ENCODE measurements around the gene SELENON.

Gene SELENON

GRCh38 chr1:25845664-25846063 is 45.7 kb downstream of the SELENON start:
- Histone ChIP-seq H3K9me3 (replicated peaks in 1 of 11) (peaks cover 0 to 6% (median 0%) of the 10 kb centered on the region in 11 experiments; a peak in 4 of 22 replicates), H3K4me3 (no peak overlapping the region), H3K4me1 (peaks cover 0 to 29% (median 15%) of the 10 kb centered on the region in 10 experiments; a peak in 15 of 20 replicates), H3K27me3 (no peaks in the 10 kb centered on the region), H3K4me2 (no peak overlapping the region), H4K20me1 (peaks cover 0 to 10% (median 0%) of the 10 kb centered on the region in 11 experiments; a peak in 2 of 22 replicates), H3K27ac (no peak overlapping the region), H3K36me3 (peaks cover 0 to 17% (median 5%) of the 10 kb centered on the region in 11 experiments; a peak in 9 of 22 replicates), H3K9ac (no peak overlapping the region)
- TF ChIP-seq Cebpa-rat (IDR thresholded peaks at IDR 0.05) = no peak

GRCh38 chr1:25847929-25848328 is 47.9 kb downstream of the SELENON start:
- no peaks in the 10 kb centered on the region for H3K27me3 ChIP-seq
- no peak overlapping the region for H3K4me3 ChIP-seq
- H3K9ac ChIP-seq = no peak overlapping the region
- peaks cover 0 to 19% (median 0%) of the 10 kb centered on the region in 11 experiments; a peak in 6 of 22 replicates for H3K36me3 ChIP-seq
- H4K20me1 ChIP-seq = peaks cover 0 to 10% (median 0%) of the 10 kb centered on the region in 11 experiments; a peak in 2 of 22 replicates
- H3K9me3 ChIP-seq (replicated peaks in 1 of 11) = peaks cover 0 to 5% (median 0%) of the 10 kb centered on the region in 11 experiments; a peak in 1 of 22 replicates
- TF ChIP-seq Cebpa-rat (IDR thresholded peaks at IDR 0.05) = no peak
- H3K4me2 ChIP-seq = no peak overlapping the region
- no peak overlapping the region for H3K27ac ChIP-seq
- peaks cover 0 to 29% (median 7%) of the 10 kb centered on the region in 10 experiments; a peak in 15 of 20 replicates for H3K4me1 ChIP-seq

GRCh38 chr1:25848531-25848930 is 48.5 kb downstream of the SELENON start:
- H4K20me1 ChIP-seq = peaks cover 0 to 10% (median 0%) of the 10 kb centered on the region in 11 experiments; a peak in 2 of 22 replicates
- 0 out of 22 replicates have a peak overlapping the region, but pooled peaks of 1 of the 11 experiments have one; percentile 14 for H3K27ac ChIP-seq
- peaks cover 0 to 5% (median 0%) of the 10 kb centered on the region in 11 experiments; a peak in 1 of 22 replicates for H3K9me3 ChIP-seq (replicated peaks in 1 of 11)
- peaks cover 0 to 29% (median 6%) of the 10 kb centered on the region in 10 experiments; a peak in 11 of 20 replicates for H3K4me1 ChIP-seq
- H3K4me2 ChIP-seq = peak overlapping the region in 4 of 11 experiments; percentile 4 to 26 (median 25); a peak in 6 of 22 replicates
- peaks cover 0 to 19% (median 5%) of the 10 kb centered on the region in 11 experiments; a peak in 7 of 22 replicates for H3K36me3 ChIP-seq
- no peak overlapping the region for H3K9ac ChIP-seq
- no peak overlapping the region for H3K4me3 ChIP-seq
- H3K27me3 ChIP-seq = no peaks in the 10 kb centered on the region
- TF ChIP-seq Cebpa-rat (IDR thresholded peaks at IDR 0.05) = no peak

- H3K27me3 ChIP-seq = no peaks in the 10 kb centered on the region
- H3K9ac ChIP-seq = no peak overlapping the region
- H4K20me1 ChIP-seq = peaks cover 0 to 4% (median 0%) of the 10 kb centered on the region in 11 experiments; a peak in 1 of 22 replicates
- H3K27ac ChIP-seq = no peak overlapping the region
- TF ChIP-seq Cebpa-rat (IDR thresholded peaks at IDR 0.05) = no peak
- H3K9me3 ChIP-seq (replicated peaks in 1 of 11) = peaks cover 0 to 5% (median 0%) of the 10 kb centered on the region in 11 experiments; a peak in 1 of 22 replicates
- peaks cover 0 to 25% (median 8%) of the 10 kb centered on the region in 11 experiments; a peak in 7 of 22 replicates for H3K36me3 ChIP-seq
- H3K4me1 ChIP-seq = peaks cover 8 to 16% (median 12%) of the 10 kb centered on the region in 10 experiments; a peak in 19 of 20 replicates
- no peak overlapping the region for H3K4me3 ChIP-seq
- H3K4me2 ChIP-seq = no peak overlapping the region
These were observed 54.6 kb downstream of the SELENON start for GRCh38 chr1:25854554-25854953.

- Histone ChIP-seq H3K4me3 (no peak overlapping the region), H3K27ac (no peak overlapping the region)
These were observed 56.9 kb downstream of the SELENON start for GRCh38 chr1:25856856-25857255.

GRCh38 chr1:25858494-25858893 is 58.5 kb downstream of the SELENON start:
- H3K27ac ChIP-seq = peak overlapping the region in 9 of 11 experiments; percentile 86 to 98 (median 92); a peak in 18 of 22 replicates
- no peak for TF ChIP-seq Cebpa-rat (IDR thresholded peaks at IDR 0.05)
- peaks cover 37 to 49% (median 44%) of the 10 kb centered on the region in 10 experiments for H3K4me1 ChIP-seq
- peak overlapping the region; percentile 88 to 98 (median 95) for H3K4me2 ChIP-seq
- peaks cover 0 to 4% (median 0%) of the 10 kb centered on the region in 11 experiments; a peak in 1 of 22 replicates for H4K20me1 ChIP-seq
- peak overlapping the region; percentile 81 to 94 (median 88) for H3K9ac ChIP-seq
- H3K27me3 ChIP-seq = no peaks in the 10 kb centered on the region
- H3K9me3 ChIP-seq (replicated peaks in 1 of 11) = no peaks in the 10 kb centered on the region
- H3K36me3 ChIP-seq = peaks cover 0 to 19% (median 10%) of the 10 kb centered on the region in 11 experiments; a peak in 13 of 22 replicates
- peak overlapping the region; percentile 56 to 75 (median 70) for H3K4me3 ChIP-seq

More at GRCh38 chr1:25856856-25857255, 56.9 kb downstream of the SELENON start:
- H3K36me3 ChIP-seq = peaks cover 0 to 15% (median 2%) of the 10 kb centered on the region in 11 experiments; a peak in 6 of 22 replicates
- peaks cover 0 to 4% (median 0%) of the 10 kb centered on the region in 11 experiments; a peak in 1 of 22 replicates for H4K20me1 ChIP-seq
- no peak overlapping the region for H3K4me2 ChIP-seq
- no peaks in the 10 kb centered on the region for H3K27me3 ChIP-seq
- peaks cover 28 to 37% (median 33%) of the 10 kb centered on the region in 10 experiments for H3K4me1 ChIP-seq
- TF ChIP-seq Cebpa-rat (IDR thresholded peaks at IDR 0.05) = no peak
- H3K9ac ChIP-seq = no peak overlapping the region
- H3K9me3 ChIP-seq (replicated peaks in 1 of 11) = peaks cover 0 to 1% (median 0%) of the 10 kb centered on the region in 11 experiments; a peak in 1 of 22 replicates

- H3K4me3 ChIP-seq = peak within 1 kb of the TSS; percentile 56 to 75 (median 70)
- peak within 1 kb of the TSS; percentile 88 to 98 (median 95) for H3K4me2 ChIP-seq
- peaks cover 0 to 4% (median 0%) of the 10 kb centered on the region in 11 experiments; a peak in 1 of 22 replicates for H4K20me1 ChIP-seq
- H3K4me1 ChIP-seq = peaks cover 37 to 50% (median 46%) of the 10 kb centered on the region in 10 experiments
- H3K27me3 ChIP-seq = no peaks in the 10 kb centered on the region
- no peaks in the 10 kb centered on the region for H3K9me3 ChIP-seq (replicated peaks in 1 of 11)
- no peak for TF ChIP-seq Cebpa-rat (IDR thresholded peaks at IDR 0.05)
- H3K27ac ChIP-seq = peak within 1 kb of the TSS; percentile 86 to 98 (median 93)
- peaks cover 0 to 20% (median 10%) of the 10 kb centered on the region in 11 experiments; a peak in 12 of 22 replicates for H3K36me3 ChIP-seq
- H3K9ac ChIP-seq = peak within 1 kb of the TSS; percentile 81 to 94 (median 88)
These were observed 59.2 kb downstream of the SELENON start, which contains the start of gene AUNIP for GRCh38 chr1:25858906-25859789. Gene AUNIP, minus strand, starts transcription at chr1:25859457. Its CDS starts 100 bp downstream, at chr1:25859357.

Data from BLaER1 treated with 17β-estradiol and CSF1 and Interleukin-3, amounts not matched to agents 10 nM and 100 nM (cell line).